Measurements from ENCODE around the gene PLEKHN1. TPM values are rescaled to one million over a fixed set of nuclear protein-coding genes. Genes with fewer than 3 reads are reported as not detected.
"Not testable (repeated sequence)": the region's sequence is repeated elsewhere in the genome, so short reads cannot be mapped to it uniquely, and the experiment has no call there.

Gene PLEKHN1
- total RNA-seq, 2 experiments from 2014 or later = 5.8 to 6.0 TPM

GRCh38 chr1:985126-985525, 18.8 kb downstream of the PLEKHN1 start:
- no peak for DNase-seq
- Mint-ChIP-seq H3K4me1 (ENCODE audit: low read depth) (peaks cover 5% of the 10 kb centered on the region), H3K36me3 (no peaks in the 10 kb centered on the region), H3K9me3 (no peaks in the 10 kb centered on the region), H3K27me3 (peaks cover 33% of the 10 kb centered on the region), H3K27ac (no peak overlapping the region), H3K4me3 (no peak overlapping the region)
- intact Hi-C loops (cut with micrococcal nuclease) = no loop called here
- ChIA-PET CTCF (interaction anchor here (0.6 to 5.0 kb wide), 16 partner anchors 9 to 387 kb away, joined by 3 to 55 read pairs (median 7); partner anchors contain the start of gene ISG15), POLR2A (interaction anchor here (1.9 kb wide), 1 partner anchor 77 kb away, joined by 4 read pairs; no protein-coding TSS in a partner anchor)

- peaks cover 38% of the 10 kb centered on the region for H3K27me3 Mint-ChIP-seq
- H3K4me1 Mint-ChIP-seq (ENCODE audit: low read depth) = peaks cover 17% of the 10 kb centered on the region
- H3K36me3 Mint-ChIP-seq; H3K27ac Mint-ChIP-seq; H3K9me3 Mint-ChIP-seq; intact Hi-C loops (cut with micrococcal nuclease); H3K4me3 Mint-ChIP-seq; POLR2A ChIA-PET; DNase-seq: not testable (repeated sequence)
- CTCF ChIA-PET = interaction anchor here (1.9 kb wide), 1 partner anchor 14 kb away, joined by 6 read pairs; no protein-coding TSS in a partner anchor
These were observed 21.8 kb downstream of the PLEKHN1 start for GRCh38 chr1:988061-988460.

GRCh38 chr1:991275-991674, 25.0 kb downstream of the PLEKHN1 start:
- H3K27ac Mint-ChIP-seq; H3K9me3 Mint-ChIP-seq; DNase-seq; H3K4me3 Mint-ChIP-seq; H3K36me3 Mint-ChIP-seq; intact Hi-C loops (cut with micrococcal nuclease): not testable (repeated sequence)
- H3K27me3 Mint-ChIP-seq = peaks cover 39% of the 10 kb centered on the region
- H3K4me1 Mint-ChIP-seq (ENCODE audit: low read depth) = peaks cover 20% of the 10 kb centered on the region
- ChIA-PET POLR2A (interaction anchor here (0.8 kb wide), 1 partner anchor 68 kb away, joined by 3 read pairs; no protein-coding TSS in a partner anchor), CTCF (interaction anchor here (0.7 to 4.1 kb wide), 2 partner anchors 11 to 310 kb away, joined by 3 to 20 read pairs; no protein-coding TSS in a partner anchor)

- no peak for DNase-seq
- ChIA-PET POLR2A (no interaction called here), CTCF (interaction anchor here (0.7 to 4.1 kb wide), 4 partner anchors 8 to 309 kb away, joined by 3 to 20 read pairs (median 4); partner anchors contain the start of gene ISG15)
- H3K9me3 Mint-ChIP-seq = peaks cover 10% of the 10 kb centered on the region
- H3K4me1 Mint-ChIP-seq (ENCODE audit: low read depth) = peaks cover 20% of the 10 kb centered on the region
- no peaks in the 10 kb centered on the region for H3K36me3 Mint-ChIP-seq
- intact Hi-C loops (cut with micrococcal nuclease) = no loop called here
- no peak overlapping the region for H3K4me3 Mint-ChIP-seq
- no peak overlapping the region for H3K27ac Mint-ChIP-seq
- peaks cover 37% of the 10 kb centered on the region for H3K27me3 Mint-ChIP-seq
These were observed 25.6 kb downstream of the PLEKHN1 start for GRCh38 chr1:991895-992294.

- POLR2A ChIA-PET = interaction anchor here (1.1 kb wide), 1 partner anchor 41 kb away, joined by 3 read pairs; no protein-coding TSS in a partner anchor
- Mint-ChIP-seq H3K36me3 (no peaks in the 10 kb centered on the region), H3K4me1 (ENCODE audit: low read depth) (peaks cover 20% of the 10 kb centered on the region), H3K9me3 (peaks cover 10% of the 10 kb centered on the region), H3K27me3 (peaks cover 41% of the 10 kb centered on the region), H3K27ac (peak overlapping the region; percentile 21), H3K4me3 (no peak overlapping the region)
- CTCF ChIA-PET = interaction anchor here (0.8 to 4.1 kb wide), 3 partner anchors 8 to 21 kb away, joined by 4 to 20 read pairs (median 5); partner anchors contain the start of gene ISG15
- DNase-seq = no peak
- intact Hi-C loops (cut with micrococcal nuclease) = no loop called here
These were observed 26.1 kb downstream of the PLEKHN1 start for GRCh38 chr1:992362-992761.

- Mint-ChIP-seq H3K4me3 (no peak overlapping the region), H3K36me3 (no peaks in the 10 kb centered on the region), H3K27ac (peak overlapping the region; percentile 5), H3K9me3 (peaks cover 10% of the 10 kb centered on the region), H3K27me3 (peaks cover 43% of the 10 kb centered on the region), H3K4me1 (ENCODE audit: low read depth) (peaks cover 20% of the 10 kb centered on the region)
- ChIA-PET POLR2A (interaction anchor here (1.1 to 1.5 kb wide), 2 partner anchors 20 to 40 kb away, joined by 3 to 4 read pairs; partner anchors contain the start of gene ISG15), CTCF (interaction anchor here (1.0 to 4.1 kb wide), 4 partner anchors 9 to 40 kb away, joined by 3 to 20 read pairs (median 3); no protein-coding TSS in a partner anchor)
- DNase-seq = no peak
- intact Hi-C loops (cut with micrococcal nuclease) = no loop called here
These were observed 27.2 kb downstream of the PLEKHN1 start for GRCh38 chr1:993379-993995.

- peaks cover 15% of the 10 kb centered on the region for H3K4me1 Mint-ChIP-seq (ENCODE audit: low read depth)
- H3K27me3 Mint-ChIP-seq = peaks cover 36% of the 10 kb centered on the region
- ChIA-PET CTCF (interaction anchor here (0.9 to 1.2 kb wide), 3 partner anchors 9 to 19 kb away, joined by 3 to 4 read pairs (median 3); no protein-coding TSS in a partner anchor), POLR2A (interaction anchor here (1.1 to 1.5 kb wide), 2 partner anchors 14 to 19 kb away, joined by 3 to 4 read pairs; partner anchors contain the start of gene ISG15)
- H3K9me3 Mint-ChIP-seq; H3K4me3 Mint-ChIP-seq; DNase-seq; intact Hi-C loops (cut with micrococcal nuclease); H3K36me3 Mint-ChIP-seq: not testable (repeated sequence)
- peak overlapping the region; percentile 23 for H3K27ac Mint-ChIP-seq
These were observed 28.3 kb downstream of the PLEKHN1 start for GRCh38 chr1:994546-994945.

GRCh38 chr1:995665-996633, 29.7 kb downstream of the PLEKHN1 start:
- H3K4me3 Mint-ChIP-seq = no peak overlapping the region
- no peak for DNase-seq
- ChIA-PET POLR2A (no interaction called here), CTCF (interaction anchor here (1.2 to 2.1 kb wide), 2 partner anchors 11 to 12 kb away, joined by 4 to 10 read pairs; no protein-coding TSS in a partner anchor)
- intact Hi-C loops (cut with micrococcal nuclease) = no loop called here
- H3K4me1 Mint-ChIP-seq (ENCODE audit: low read depth) = peaks cover 20% of the 10 kb centered on the region
- no peaks in the 10 kb centered on the region for H3K36me3 Mint-ChIP-seq
- H3K27me3 Mint-ChIP-seq = peaks cover 31% of the 10 kb centered on the region
- H3K27ac Mint-ChIP-seq = no peak overlapping the region
- peaks cover 10% of the 10 kb centered on the region for H3K9me3 Mint-ChIP-seq

GRCh38 chr1:996851-997712, 30.8 kb downstream of the PLEKHN1 start:
- no peak for DNase-seq
- intact Hi-C loops (cut with micrococcal nuclease) = no loop called here
- H3K4me1 Mint-ChIP-seq (ENCODE audit: low read depth) = peaks cover 16% of the 10 kb centered on the region
- POLR2A ChIA-PET = no interaction called here
- no peaks in the 10 kb centered on the region for H3K36me3 Mint-ChIP-seq
- peaks cover 7% of the 10 kb centered on the region for H3K9me3 Mint-ChIP-seq
- H3K27me3 Mint-ChIP-seq = peaks cover 27% of the 10 kb centered on the region
- no peak overlapping the region for H3K27ac Mint-ChIP-seq
- H3K4me3 Mint-ChIP-seq = no peak overlapping the region
- CTCF ChIA-PET = interaction anchor here (1.1 to 2.1 kb wide), 3 partner anchors 13 to 22 kb away, joined by 4 to 10 read pairs (median 7); no protein-coding TSS in a partner anchor

- peaks cover 11% of the 10 kb centered on the region for H3K4me1 Mint-ChIP-seq (ENCODE audit: low read depth)
- H3K9me3 Mint-ChIP-seq = peaks cover 3% of the 10 kb centered on the region
- ChIA-PET CTCF (interaction anchor here (0.6 to 2.1 kb wide), 4 partner anchors 13 to 279 kb away, joined by 3 to 10 read pairs (median 6); no protein-coding TSS in a partner anchor), POLR2A (no interaction called here)
- no peak for DNase-seq
- intact Hi-C loops (cut with micrococcal nuclease) = no loop called here
- peaks cover 27% of the 10 kb centered on the region for H3K27me3 Mint-ChIP-seq
- H3K27ac Mint-ChIP-seq = no peak overlapping the region
- no peak overlapping the region for H3K4me3 Mint-ChIP-seq
- H3K36me3 Mint-ChIP-seq = no peaks in the 10 kb centered on the region
These were observed 31.4 kb downstream of the PLEKHN1 start for GRCh38 chr1:997713-997992.

All from activated CD4-positive, alpha-beta memory T cell treated with anti-CD3 and anti-CD28 coated beads for 36 hours (primary cell).